ENCODE data around the gene C1orf105.
"Not testable (repeated sequence)": the region's sequence is repeated elsewhere in the genome, so short reads cannot be mapped to it uniquely, and the experiment has no call there.

Gene C1orf105

GRCh38 chr1:172494166-172494565 is 73.7 kb downstream of the C1orf105 start:
- no peak for DNase-seq

GRCh38 chr1:172496127-172496526 is 75.6 kb downstream of the C1orf105 start:
- not testable (repeated sequence) for DNase-seq

DNA sequence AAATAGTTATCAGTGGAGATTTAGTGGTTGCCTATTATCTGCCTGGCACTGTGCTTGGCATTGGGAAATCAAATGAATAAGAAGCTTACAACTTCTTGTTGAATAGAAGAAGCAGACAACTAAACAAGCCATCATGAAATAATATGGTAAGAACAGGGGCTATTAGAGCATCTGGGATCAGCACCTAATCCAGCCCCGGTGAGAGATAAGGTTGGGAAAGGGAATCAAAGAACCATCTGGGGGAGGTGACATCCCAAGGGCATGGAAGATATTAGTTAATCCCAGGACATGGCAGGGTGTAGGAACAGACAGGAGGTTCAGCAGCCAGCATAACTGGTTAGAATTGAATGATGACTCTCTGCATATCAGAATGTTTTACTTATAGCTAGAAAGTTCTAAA is 76.2 kb downstream of the C1orf105 start:
- no peak for DNase-seq

DNA sequence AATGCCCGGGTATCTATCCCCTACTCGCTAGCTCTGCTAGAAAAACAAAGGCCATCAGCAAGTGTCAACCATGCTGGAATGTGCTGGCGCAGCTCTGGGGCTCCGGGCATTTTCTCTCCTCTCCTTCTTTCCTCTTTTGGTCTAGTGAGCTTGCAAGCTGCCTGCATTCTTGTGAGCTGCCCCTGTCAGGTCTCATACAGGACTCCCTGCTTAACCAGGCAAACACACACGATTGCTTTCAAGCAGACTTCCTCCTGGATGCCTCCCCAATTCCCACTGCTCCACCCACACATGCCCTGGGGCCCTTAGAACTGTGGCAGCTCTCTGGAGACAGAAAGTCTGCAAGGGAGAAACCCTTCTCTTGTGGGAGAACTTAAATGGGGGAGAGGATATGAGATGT is 76.7 kb downstream of the C1orf105 start:
- DNase-seq = no peak

- DNase-seq = no peak
These were observed 78.4 kb downstream of the C1orf105 start for GRCh38 chr1:172498857-172499256.

- peak; percentile 63 for DNase-seq
These were observed 79.2 kb downstream of the C1orf105 start for GRCh38 chr1:172499636-172500141.

DNA sequence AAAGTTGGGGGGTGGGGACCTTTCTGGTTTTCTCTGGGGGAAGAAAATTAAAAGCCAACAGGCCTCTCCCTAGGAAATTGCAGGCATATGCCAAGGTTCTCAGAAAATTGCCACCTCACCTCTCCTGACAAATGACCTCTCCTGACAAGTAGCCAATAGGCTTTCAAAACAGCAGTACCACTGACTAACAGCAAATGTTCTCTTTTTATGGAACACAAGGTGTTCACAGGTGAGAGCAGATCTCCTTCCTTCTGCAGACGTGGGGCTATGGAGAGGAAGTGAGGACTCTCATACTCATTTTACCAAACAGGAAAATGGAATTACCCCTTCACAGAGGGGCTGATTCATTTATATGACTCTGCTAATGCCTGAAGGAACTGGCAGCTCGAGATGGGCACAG is 79.7 kb downstream of the C1orf105 start:
- DNase-seq = no peak

GRCh38 chr1:172507741-172508140 is 87.3 kb downstream of the C1orf105 start:
- no peak for DNase-seq

DNA sequence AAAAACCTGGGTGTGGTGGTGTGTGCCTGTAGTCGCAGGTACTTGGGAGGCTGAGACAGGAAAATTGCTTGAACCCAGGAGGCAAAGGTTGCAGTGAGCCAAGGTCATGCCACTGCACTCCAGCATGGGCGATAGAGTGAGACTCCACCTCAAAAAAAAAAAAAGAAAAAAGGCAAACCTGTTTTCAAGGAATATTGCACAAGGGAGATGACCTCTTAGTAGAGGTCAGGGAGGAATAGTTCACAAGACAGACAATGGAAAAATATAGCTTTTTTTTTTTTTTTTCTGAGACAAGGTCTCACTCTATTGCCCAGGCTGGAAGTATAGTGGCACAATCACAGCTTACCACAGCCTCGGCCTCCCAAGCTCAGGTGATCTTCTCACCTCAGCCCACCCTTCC is 90.0 kb downstream of the C1orf105 start:
- no peak for DNase-seq

DNA sequence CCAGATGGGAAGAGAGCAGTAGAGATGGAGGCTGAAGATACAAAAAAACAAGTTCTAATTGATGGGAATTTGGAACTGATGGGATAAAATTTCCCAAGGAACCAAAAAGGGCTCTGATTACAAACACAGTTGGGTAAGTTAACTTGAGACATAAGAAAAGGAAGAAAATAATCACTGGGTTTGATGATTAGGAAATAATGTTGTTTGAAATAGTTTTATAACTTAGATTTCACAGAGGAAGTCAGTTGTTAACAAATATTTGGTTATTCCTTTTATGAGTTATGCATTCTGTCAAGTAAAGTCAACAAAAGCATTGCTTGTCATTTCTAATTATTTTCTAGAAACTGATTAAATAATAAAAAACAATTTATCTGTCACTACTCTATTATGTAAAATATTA is 92.1 kb downstream of the C1orf105 start:
- no peak for DNase-seq

DNA sequence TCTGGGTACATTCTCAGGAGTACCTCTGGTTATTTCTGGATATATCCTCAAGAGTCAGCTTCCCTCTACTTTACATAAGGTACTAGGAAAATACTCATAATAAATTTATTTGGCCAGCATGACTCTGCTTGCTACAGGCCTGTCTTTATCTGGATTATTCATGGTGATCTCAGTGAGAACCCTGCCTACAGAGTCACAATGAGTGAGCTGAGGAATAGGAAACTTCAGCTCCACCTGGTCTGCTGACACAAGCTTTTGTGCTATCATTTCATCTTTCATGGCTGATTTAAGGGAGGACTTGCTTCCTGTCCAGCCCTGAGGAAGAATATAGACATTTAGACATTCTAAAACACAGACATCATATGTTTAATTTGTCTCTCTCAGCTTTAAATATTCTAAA is 93.0 kb downstream of the C1orf105 start:
- DNase-seq = no peak

DNA sequence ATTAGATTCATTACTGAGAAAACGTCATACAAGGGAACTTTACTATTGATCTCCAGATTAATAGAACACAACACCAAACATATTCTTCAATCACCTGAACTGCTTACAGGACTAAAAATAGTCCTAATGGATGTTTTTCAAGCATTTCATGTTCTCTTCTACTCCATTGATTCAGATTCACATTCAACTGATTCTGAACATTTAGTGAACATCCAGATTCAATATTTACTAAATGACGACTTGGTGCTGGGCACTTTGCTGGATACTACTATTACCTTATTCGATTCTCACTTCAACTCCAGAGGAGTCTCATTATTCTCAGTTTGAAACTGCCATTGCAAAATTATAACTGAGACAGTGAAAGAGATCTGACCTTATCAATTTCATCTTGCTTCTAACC is 93.6 kb downstream of the C1orf105 start:
- DNase-seq = no peak

DNA sequence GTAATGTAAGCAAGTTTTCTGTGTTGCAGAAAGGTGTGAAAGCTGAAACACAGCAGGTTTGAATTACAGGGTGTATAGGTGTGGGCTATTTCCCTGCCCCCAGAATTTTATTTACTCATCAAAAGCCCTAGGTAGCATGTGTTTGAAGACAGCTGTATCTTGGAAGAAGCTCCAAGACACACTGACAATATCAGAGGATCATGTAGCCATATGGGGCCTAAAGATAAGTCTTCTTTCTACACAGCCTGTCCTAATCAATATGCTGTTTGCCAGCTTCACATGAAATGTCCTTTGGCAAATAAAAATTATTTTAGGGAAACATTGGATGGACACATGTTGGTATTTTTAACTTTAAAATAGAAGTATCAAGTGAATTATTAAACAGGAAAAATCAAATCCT is 95.0 kb downstream of the C1orf105 start:
- DNase-seq = no peak

GRCh38 chr1:172515927-172516326 is 95.4 kb downstream of the C1orf105 start:
- no peak for DNase-seq

- DNase-seq = no peak
These were observed 96.6 kb downstream of the C1orf105 start for GRCh38 chr1:172517081-172517480.

- no peak for DNase-seq
These were observed 97.1 kb downstream of the C1orf105 start for GRCh38 chr1:172517545-172517944.

Data from activated effector memory CD4-positive, alpha-beta T cell treated with anti-CD3 and anti-CD28 coated beads, Interleukin-2, amount 50 U/mL, for 16 hours (primary cell).